Measurements from ENCODE around the gene MSI1.
A peak's percentile ranks its signal among the peaks of the same experiment; 100 is the strongest.

The MSI1 gene

GRCh38 chr12:120317224-120318105, 51.5 kb downstream of the MSI1 start:
- FAIRE-seq: peak; percentile 99

- no peak for FAIRE-seq
Observed at GRCh38 chr12:120316798-120317223, 52.2 kb downstream of the MSI1 start.

GRCh38 chr12:120314220-120314619, 54.7 kb downstream of the MSI1 start:
- FAIRE-seq: no peak

- FAIRE-seq: peak; percentile 96
Observed at GRCh38 chr12:120301962-120302815, 66.8 kb downstream of the MSI1 start, which contains the start of gene SIRT4. TSS of gene SIRT4 (plus strand) at chr12:120302321. CDS start at chr12:120303562, 1,241 bp downstream.

GRCh38 chr12:120292661-120293531, 76.1 kb downstream of the MSI1 start, which contains the start of gene RNU4-1:
TSS of gene RNU4-1 (minus strand) at chr12:120293237.
- FAIRE-seq: peak; percentile 95

DNA sequence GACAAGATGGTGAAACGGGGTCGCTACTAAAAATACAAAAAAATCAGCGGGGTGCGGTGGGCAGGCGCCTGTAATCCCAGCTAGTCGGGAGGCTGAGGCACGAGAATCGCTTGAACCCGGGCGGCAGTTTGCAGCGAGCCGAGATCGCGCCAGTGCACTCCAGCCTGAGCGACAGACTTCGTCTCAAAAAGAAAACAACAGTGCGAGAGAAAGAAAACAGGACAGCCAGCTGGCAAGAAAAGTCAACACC, 76.6 kb downstream of the MSI1 start:
- no peak for FAIRE-seq

All from endometrium (tissue), 2 donors.